ENCODE measurements around the gene RNF128. TPM values are rescaled to one million over a fixed set of nuclear protein-coding genes. Genes with fewer than 3 reads are reported as not detected.

The RNF128 gene
- total RNA-seq, 1 donor from 2014 or later = not detected

DNA sequence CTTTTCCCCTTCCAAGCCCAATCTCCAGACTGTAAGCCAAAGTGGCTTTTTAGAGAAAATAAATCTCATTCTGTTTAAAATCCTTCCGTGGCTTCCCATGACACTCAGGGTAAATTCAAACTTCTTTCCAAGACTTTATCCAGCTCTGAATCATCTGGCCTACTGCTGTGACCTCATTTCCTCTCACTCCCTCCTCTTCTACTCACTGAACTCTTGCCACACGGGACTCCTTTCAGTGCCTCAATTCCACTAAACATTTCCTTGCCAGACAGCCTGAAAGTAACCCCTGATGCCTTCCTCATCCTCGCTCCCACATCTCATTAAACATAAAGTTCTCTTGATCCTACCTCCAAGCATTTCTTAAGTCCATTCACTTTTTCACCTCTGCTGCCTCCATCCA, 27.8 kb upstream of the RNF128 start:
- intact Hi-C loops (cut with micrococcal nuclease) = no loop called here
- Mint-ChIP-seq H3K4me1 (no peaks in the 10 kb centered on the region), H3K27me3 (no peaks in the 10 kb centered on the region), H3K9me3 (no peaks in the 10 kb centered on the region), H3K36me3 (ENCODE audit: low read depth) (no peaks in the 10 kb centered on the region), H3K27ac (no peak overlapping the region), H3K4me3 (no peak overlapping the region)
- CTCF ChIA-PET = no interaction called here
- TF ChIP-seq CTCF (IDR thresholded peaks at IDR 0.05) = no peak
- DNase-seq (no peak), ATAC-seq (ENCODE audit: low read depth) (no peak)
- POLR2A ChIA-PET = no interaction called here

DNA sequence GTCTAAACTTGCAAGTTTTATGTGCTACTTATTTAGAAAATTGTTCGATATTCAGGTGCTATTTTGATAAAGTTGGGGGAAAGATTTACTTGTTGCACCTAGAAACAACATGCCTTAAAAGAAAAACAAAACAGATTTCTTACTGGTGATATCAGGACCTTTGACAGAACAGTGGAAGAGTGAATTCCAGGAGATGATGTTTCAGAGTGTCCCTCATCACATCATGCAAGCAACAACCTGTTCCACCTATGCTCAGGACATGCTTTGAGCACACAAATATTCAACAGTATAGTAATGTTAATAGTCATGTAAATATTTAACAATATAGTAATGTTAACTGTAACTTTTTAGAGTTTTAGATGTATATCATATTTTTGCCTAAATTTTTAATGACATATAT, 23.9 kb upstream of the RNF128 start:
- Mint-ChIP-seq H3K27ac (no peak overlapping the region), H3K27me3 (peaks cover 1% of the 10 kb centered on the region), H3K36me3 (ENCODE audit: low read depth) (no peaks in the 10 kb centered on the region), H3K4me3 (no peak overlapping the region), H3K9me3 (no peaks in the 10 kb centered on the region), H3K4me1 (no peaks in the 10 kb centered on the region)
- ATAC-seq (ENCODE audit: low read depth) (no peak), DNase-seq (no peak)
- ChIA-PET CTCF (no interaction called here), POLR2A (no interaction called here)
- intact Hi-C loops (cut with micrococcal nuclease) = no loop called here
- TF ChIP-seq CTCF (IDR thresholded peaks at IDR 0.05) = no peak

- no peak overlapping the region for H3K27ac Mint-ChIP-seq
- ChIA-PET POLR2A (no interaction called here), CTCF (no interaction called here)
- no peak for ATAC-seq (ENCODE audit: low read depth)
- no peaks in the 10 kb centered on the region for H3K36me3 Mint-ChIP-seq (ENCODE audit: low read depth)
- no peaks in the 10 kb centered on the region for H3K4me1 Mint-ChIP-seq
- DNase-seq = no peak
- H3K4me3 Mint-ChIP-seq = no peak overlapping the region
- H3K27me3 Mint-ChIP-seq = peaks cover 2% of the 10 kb centered on the region
- no peak for TF ChIP-seq CTCF (IDR thresholded peaks at IDR 0.05)
- H3K9me3 Mint-ChIP-seq = no peaks in the 10 kb centered on the region
- intact Hi-C loops (cut with micrococcal nuclease) = no loop called here
Measured at GRCh38 chrX:106706466-106706865, 20.0 kb upstream of the RNF128 start.

DNA sequence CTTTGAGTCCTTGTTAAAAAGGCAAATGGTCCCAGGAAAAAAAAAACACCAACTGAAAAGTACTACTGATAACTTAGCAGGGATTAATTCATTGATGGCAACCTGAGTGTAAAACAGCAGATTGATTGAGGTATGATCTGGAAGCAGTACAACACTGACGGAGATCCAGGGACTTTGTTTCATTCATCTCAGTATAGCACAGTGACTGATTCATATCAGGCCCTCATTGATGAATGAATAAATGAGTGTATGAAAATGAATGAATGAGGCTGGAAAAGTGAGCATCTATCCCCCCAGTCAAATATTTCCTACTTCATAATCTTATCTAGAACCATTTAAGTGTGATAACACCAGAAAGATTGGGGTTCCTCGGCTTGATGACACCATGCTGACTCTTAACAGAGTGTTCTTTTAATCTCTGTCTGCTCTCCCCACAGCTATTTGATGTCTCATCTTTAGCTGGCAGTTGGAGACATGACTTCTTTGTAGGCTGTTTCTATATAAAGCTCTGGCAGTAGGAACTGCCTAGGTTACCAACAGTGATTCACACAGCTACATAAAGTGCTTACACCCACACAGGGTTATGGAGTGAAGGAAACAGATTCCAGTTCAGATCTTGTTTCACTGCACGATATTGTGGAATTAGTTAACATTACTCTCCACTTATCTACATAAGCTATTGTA, 18.6 kb upstream of the RNF128 start:
- ChIA-PET POLR2A (no interaction called here), CTCF (no interaction called here)
- H3K36me3 Mint-ChIP-seq (ENCODE audit: low read depth) = no peaks in the 10 kb centered on the region
- intact Hi-C loops (cut with micrococcal nuclease) = no loop called here
- no peak overlapping the region for H3K27ac Mint-ChIP-seq
- H3K9me3 Mint-ChIP-seq = no peaks in the 10 kb centered on the region
- TF ChIP-seq CTCF (IDR thresholded peaks at IDR 0.05) = no peak
- H3K27me3 Mint-ChIP-seq = peaks cover 2% of the 10 kb centered on the region
- no peaks in the 10 kb centered on the region for H3K4me1 Mint-ChIP-seq
- H3K4me3 Mint-ChIP-seq = no peak overlapping the region
- ATAC-seq (ENCODE audit: low read depth) (no peak), DNase-seq (no peak)

GRCh38 chrX:106710771-106711170, 15.7 kb upstream of the RNF128 start:
- TF ChIP-seq CTCF (IDR thresholded peaks at IDR 0.05) = no peak
- ChIA-PET POLR2A (no interaction called here), CTCF (no interaction called here)
- Mint-ChIP-seq H3K27me3 (peaks cover 2% of the 10 kb centered on the region), H3K4me1 (no peaks in the 10 kb centered on the region), H3K27ac (no peak overlapping the region), H3K9me3 (no peaks in the 10 kb centered on the region), H3K36me3 (ENCODE audit: low read depth) (no peaks in the 10 kb centered on the region), H3K4me3 (no peak overlapping the region)
- ATAC-seq (ENCODE audit: low read depth) (no peak), DNase-seq (no peak)
- intact Hi-C loops (cut with micrococcal nuclease) = no loop called here

Measured in activated B cell treated with CpG ODN at 0.5 μM for 24 hours (primary cell).